WERI-Rb-1 (cell line): Measurements from ENCODE around the gene TNFRSF4.

Experiments used
- DNase-seq: peaks from one replicate; pipeline ENCODE4 v3.0.0-alpha.2; 2020
- H3K27ac ChIP-seq: fragments of 250-450 bp; sonication (Bioruptor Pico); 2 replicates; pipeline ENCODE4 v1.5.1; 2020; ENCODE audit warnings: mild to moderate bottlenecking, moderate library complexity
- H3K27me3 ChIP-seq: fragments of 250-450 bp; sonication (Bioruptor Pico); 2 replicates; pipeline ENCODE4 v1.5.1; 2021; ENCODE audit warnings: mild to moderate bottlenecking, low read depth, moderate library complexity; ENCODE audit not compliant: insufficient read depth, severe bottlenecking
- H3K36me3 ChIP-seq: fragments of 250-450 bp; sonication (Bioruptor Pico); 2 replicates; pipeline ENCODE4 v1.5.1; 2020; ENCODE audit warnings: mild to moderate bottlenecking, moderate library complexity
- H3K4me3 ChIP-seq: 2 replicates; pipeline ENCODE4 v1.5.1; 2011; ENCODE audit warnings: low read depth, mild to moderate bottlenecking, control low read depth, low read length
- H3K9me3 ChIP-seq: fragments of 250-450 bp; sonication (Bioruptor Pico); 2 replicates; pipeline ENCODE4 v1.5.1; 2021; ENCODE audit warnings: mild to moderate bottlenecking, moderate library complexity; ENCODE audit not compliant: severe bottlenecking
- CTCF ChIP-seq: IDR thresholded peaks from 2 replicates; pipeline ENCODE4 v1.5.1; 2011; ENCODE audit warnings: low read depth, mild to moderate bottlenecking, control low read depth, inconsistent platforms, low read length

Gene TNFRSF4

DNA sequence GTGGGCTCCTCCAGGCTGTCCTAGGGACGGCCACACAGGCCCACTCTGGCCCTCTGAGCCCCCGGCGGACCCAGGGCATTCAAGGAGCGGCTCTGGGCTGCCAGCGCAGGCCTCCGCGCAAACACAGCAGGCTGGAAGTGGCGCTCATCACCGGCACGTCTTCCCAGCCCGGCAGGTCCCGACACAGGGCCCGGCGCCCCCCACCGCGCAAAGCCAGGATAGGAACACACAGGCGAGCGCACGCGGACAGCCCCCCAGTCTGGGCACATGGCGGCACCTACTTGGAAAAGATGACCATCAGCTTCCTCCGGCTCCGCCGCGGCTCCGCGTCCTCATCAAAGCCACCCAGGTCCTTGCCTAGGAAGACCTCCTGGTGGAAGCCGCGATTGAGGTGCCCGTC is 14.2 kb upstream of the TNFRSF4 start:
- H3K4me3 ChIP-seq = no peak overlapping the region
- peaks cover 33% of the 10 kb centered on the region for H3K36me3 ChIP-seq
- no peaks in the 10 kb centered on the region for H3K9me3 ChIP-seq
- no peak for DNase-seq
- TF ChIP-seq CTCF = no peak
- H3K27me3 ChIP-seq = no peaks in the 10 kb centered on the region
- no peak overlapping the region for H3K27ac ChIP-seq

- Histone ChIP-seq H3K36me3 (peaks cover 41% of the 10 kb centered on the region), H3K27ac (no peak overlapping the region), H3K27me3 (no peaks in the 10 kb centered on the region), H3K4me3 (no peak overlapping the region), H3K9me3 (no peaks in the 10 kb centered on the region)
- no peak for TF ChIP-seq CTCF
- DNase-seq = no peak
Observed at GRCh38 chr1:1227386-1227785, 13.4 kb upstream of the TNFRSF4 start.

- Histone ChIP-seq H3K27ac (no peak overlapping the region), H3K36me3 (peaks cover 45% of the 10 kb centered on the region), H3K4me3 (no peak overlapping the region)
Observed at GRCh38 chr1:1226566-1227362, 12.8 kb upstream of the TNFRSF4 start.

GRCh38 chr1:1225913-1226312 is 12.0 kb upstream of the TNFRSF4 start:
- H3K27me3 ChIP-seq = no peaks in the 10 kb centered on the region
- H3K27ac ChIP-seq = no peak overlapping the region
- H3K4me3 ChIP-seq = no peak overlapping the region
- TF ChIP-seq CTCF = no peak
- H3K36me3 ChIP-seq = peaks cover 50% of the 10 kb centered on the region
- DNase-seq = no peak
- no peaks in the 10 kb centered on the region for H3K9me3 ChIP-seq

More at GRCh38 chr1:1226566-1227362, 12.8 kb upstream of the TNFRSF4 start:
- Histone ChIP-seq H3K27me3 (no peaks in the 10 kb centered on the region), H3K9me3 (no peaks in the 10 kb centered on the region)
- TF ChIP-seq CTCF = no peak
- no peak for DNase-seq

DNA sequence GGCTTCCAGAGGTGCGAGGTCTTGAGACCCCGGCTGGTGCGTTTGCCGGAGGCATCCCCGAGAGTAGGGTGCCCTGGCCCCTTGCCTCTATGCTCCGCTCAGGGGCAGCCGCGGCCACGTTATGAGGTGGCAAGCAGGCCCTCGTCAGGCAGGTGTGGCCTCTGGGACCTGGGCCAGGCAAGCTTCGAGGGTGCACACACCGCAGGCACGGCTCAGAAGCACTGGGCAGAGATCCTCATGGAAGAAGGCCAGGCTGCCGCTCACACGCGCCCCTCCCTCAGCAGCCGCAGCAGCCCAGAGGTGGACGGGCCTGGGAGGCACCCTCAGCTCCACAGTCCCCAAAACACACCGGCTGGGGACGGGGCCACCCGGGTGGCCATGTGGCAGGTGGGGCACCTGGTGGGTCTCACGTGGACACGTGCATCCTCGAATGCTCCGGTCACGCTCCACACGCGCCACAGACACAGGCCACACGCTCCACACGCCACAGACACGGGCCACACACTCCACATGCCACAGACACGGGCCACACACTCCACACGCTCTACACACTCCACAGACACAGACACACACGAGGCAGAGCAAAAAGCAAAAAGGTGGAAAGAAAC is 11.4 kb upstream of the TNFRSF4 start:
- Histone ChIP-seq H3K4me3 (no peak overlapping the region), H3K27ac (no peak overlapping the region), H3K36me3 (peaks cover 54% of the 10 kb centered on the region), H3K27me3 (no peaks in the 10 kb centered on the region), H3K9me3 (no peaks in the 10 kb centered on the region)
- no peak for TF ChIP-seq CTCF
- DNase-seq = no peak
